Nephron (organoid): Measurements from ENCODE around the gene SLC36A3.
A peak's percentile ranks its signal among the peaks of the same experiment; 100 is the strongest.

Experiments used
- H3K27ac Mint-ChIP-seq, 3 experiments: 2 replicates each; pipeline ENCODE4 v1.8.0; 2020; ENCODE audit warnings: mixed read lengths in 3 of 3, mild to moderate bottlenecking in 2 of 3, moderate library complexity in 1 of 3
- H3K27me3 Mint-ChIP-seq: 2 replicates; pipeline ENCODE4 v1.8.0; 2021; ENCODE audit warnings: low read depth, mild to moderate bottlenecking, moderate library complexity, mixed read lengths
- H3K36me3 Mint-ChIP-seq: 2 replicates; pipeline ENCODE4 v1.8.0; 2020; ENCODE audit warnings: low read depth, mixed read lengths
- H3K4me1 Mint-ChIP-seq: 2 replicates; pipeline ENCODE4 v1.8.0; 2020; ENCODE audit warnings: mixed read lengths
- H3K4me3 Mint-ChIP-seq, 3 experiments: 2 replicates each; pipeline ENCODE4 v1.8.0; 2020; ENCODE audit warnings: mild to moderate bottlenecking in 3 of 3, mixed read lengths in 3 of 3, moderate library complexity in 2 of 3
- H3K9me3 Mint-ChIP-seq: 2 replicates; pipeline ENCODE4 v1.8.0; 2020; ENCODE audit warnings: mixed read lengths
- TF ChIP-seq, protein P1 (sequence below), 3 experiments: fragments of 200-600 bp; sonication (generic); IDR thresholded peaks; one replicate each; pipeline ENCODE4 v1.5.0; 2021; ENCODE audit warnings: antibody characterized with exemption in 3 of 3; ENCODE audit not compliant: unreplicated experiment in 3 of 3

The SLC36A3 gene

GRCh38 chr5:151298063-151298855, 5.3 kb downstream of the SLC36A3 start:
- peaks cover 24% of the 10 kb centered on the region for H3K27me3 Mint-ChIP-seq
- H3K4me3 Mint-ChIP-seq, result no peak overlapping the region
- H3K4me1 Mint-ChIP-seq, result peaks cover 7% of the 10 kb centered on the region
- no peaks in the 10 kb centered on the region for H3K36me3 Mint-ChIP-seq
- no peak overlapping the region for H3K27ac Mint-ChIP-seq
- TF ChIP-seq, protein P1, sequence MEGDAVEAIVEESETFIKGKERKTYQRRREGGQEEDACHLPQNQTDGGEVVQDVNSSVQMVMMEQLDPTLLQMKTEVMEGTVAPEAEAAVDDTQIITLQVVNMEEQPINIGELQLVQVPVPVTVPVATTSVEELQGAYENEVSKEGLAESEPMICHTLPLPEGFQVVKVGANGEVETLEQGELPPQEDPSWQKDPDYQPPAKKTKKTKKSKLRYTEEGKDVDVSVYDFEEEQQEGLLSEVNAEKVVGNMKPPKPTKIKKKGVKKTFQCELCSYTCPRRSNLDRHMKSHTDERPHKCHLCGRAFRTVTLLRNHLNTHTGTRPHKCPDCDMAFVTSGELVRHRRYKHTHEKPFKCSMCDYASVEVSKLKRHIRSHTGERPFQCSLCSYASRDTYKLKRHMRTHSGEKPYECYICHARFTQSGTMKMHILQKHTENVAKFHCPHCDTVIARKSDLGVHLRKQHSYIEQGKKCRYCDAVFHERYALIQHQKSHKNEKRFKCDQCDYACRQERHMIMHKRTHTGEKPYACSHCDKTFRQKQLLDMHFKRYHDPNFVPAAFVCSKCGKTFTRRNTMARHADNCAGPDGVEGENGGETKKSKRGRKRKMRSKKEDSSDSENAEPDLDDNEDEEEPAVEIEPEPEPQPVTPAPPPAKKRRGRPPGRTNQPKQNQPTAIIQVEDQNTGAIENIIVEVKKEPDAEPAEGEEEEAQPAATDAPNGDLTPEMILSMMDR (IDR thresholded peaks at IDR 0.05; ENCODE audit: unreplicated experiment in 3 of 3), result peak in 2 of 3 experiments; percentile 7 to 11
- no peaks in the 10 kb centered on the region for H3K9me3 Mint-ChIP-seq

GRCh38 chr5:151296974-151297373, 6.6 kb downstream of the SLC36A3 start:
- Mint-ChIP-seq H3K4me3 (no peak overlapping the region), H3K9me3 (no peaks in the 10 kb centered on the region), H3K27me3 (peaks cover 17% of the 10 kb centered on the region), H3K36me3 (no peaks in the 10 kb centered on the region), H3K27ac (no peak overlapping the region), H3K4me1 (peaks cover 7% of the 10 kb centered on the region)
- TF ChIP-seq, protein P1 (IDR thresholded peaks at IDR 0.05; ENCODE audit: unreplicated experiment in 3 of 3), result no peak

DNA sequence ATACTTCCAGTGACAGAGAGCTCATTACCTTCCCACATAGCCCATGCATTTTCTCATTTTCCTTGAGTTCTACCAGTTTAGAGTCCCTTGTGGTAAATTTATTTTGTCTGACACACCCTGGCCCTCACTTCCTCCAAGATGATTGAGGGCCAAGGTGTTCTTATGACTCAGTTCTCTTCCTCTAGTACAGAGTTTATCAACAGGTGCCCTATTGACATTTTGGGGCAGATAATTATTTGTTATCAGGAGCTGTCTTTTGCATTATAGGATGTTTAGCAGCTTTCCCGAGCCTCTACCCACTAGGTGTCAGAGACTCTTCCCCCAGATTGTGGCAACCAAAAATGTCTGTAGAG, 7.1 kb downstream of the SLC36A3 start:
- H3K9me3 Mint-ChIP-seq, result peaks cover under 1% of the 10 kb centered on the region
- H3K4me3 Mint-ChIP-seq, result no peak overlapping the region
- TF ChIP-seq, protein P1 (IDR thresholded peaks at IDR 0.05; ENCODE audit: unreplicated experiment in 3 of 3), result no peak
- peaks cover 7% of the 10 kb centered on the region for H3K4me1 Mint-ChIP-seq
- no peak overlapping the region for H3K27ac Mint-ChIP-seq
- peaks cover 15% of the 10 kb centered on the region for H3K27me3 Mint-ChIP-seq
- H3K36me3 Mint-ChIP-seq, result no peaks in the 10 kb centered on the region

DNA sequence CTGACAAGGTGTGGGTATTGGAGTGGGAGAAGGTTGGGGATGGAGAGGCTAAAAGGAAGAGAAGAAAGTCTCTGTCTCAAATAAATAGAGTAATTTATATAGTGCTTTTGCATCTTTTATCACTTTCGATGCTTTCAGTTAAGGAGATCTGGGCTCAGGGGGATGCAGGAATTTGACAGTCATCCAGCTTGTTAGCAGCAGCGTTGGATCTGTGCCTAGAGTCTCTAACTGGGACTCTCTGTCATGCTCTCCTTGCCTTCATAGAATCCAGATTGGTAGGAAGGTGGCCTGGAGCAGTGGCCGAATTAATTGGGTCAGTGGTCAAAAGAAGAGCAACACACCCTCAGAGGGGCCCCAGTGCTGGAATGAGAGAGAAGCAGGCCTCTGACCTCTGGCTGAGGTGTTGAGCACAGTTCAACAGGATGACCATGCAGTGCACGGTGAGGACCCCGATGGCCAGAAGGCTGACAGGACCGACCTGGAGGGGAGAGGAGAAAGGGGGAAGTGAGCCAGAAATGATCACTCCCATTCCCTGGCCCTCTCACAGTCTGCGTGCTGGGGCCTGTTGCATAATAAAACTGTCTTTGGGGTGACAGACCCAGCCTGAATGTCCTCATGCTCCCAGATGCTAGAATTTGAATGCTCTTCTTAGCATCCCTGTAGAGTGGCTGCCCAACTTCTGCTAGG, 7.6 kb downstream of the SLC36A3 start:
- Mint-ChIP-seq H3K36me3 (no peaks in the 10 kb centered on the region), H3K4me1 (peaks cover 7% of the 10 kb centered on the region), H3K9me3 (peaks cover 4% of the 10 kb centered on the region), H3K4me3 (no peak overlapping the region), H3K27ac (peak overlapping the region in 1 of 3 experiments; percentile 26), H3K27me3 (peaks cover 13% of the 10 kb centered on the region)
- TF ChIP-seq, protein P1 (IDR thresholded peaks at IDR 0.05; ENCODE audit: unreplicated experiment in 3 of 3), result no peak

DNA sequence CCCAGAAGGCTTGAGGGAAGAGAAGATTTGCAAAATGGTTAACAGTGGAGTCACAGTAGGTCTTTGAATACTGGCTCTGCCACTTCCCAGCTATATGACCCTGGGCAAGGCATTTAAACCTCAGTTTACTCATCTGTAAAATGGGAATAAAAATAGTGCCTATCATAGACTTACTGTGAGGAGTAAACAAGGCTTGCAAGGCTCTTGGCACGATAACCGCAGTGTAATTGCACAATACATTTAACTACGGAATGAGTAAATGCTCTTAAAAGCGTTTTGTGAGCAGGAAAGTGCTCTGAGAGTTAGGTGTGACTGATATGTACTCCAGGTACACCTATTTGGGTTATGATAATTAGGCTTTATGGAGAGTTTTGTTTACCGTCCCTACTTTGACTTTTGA, 8.4 kb downstream of the SLC36A3 start:
- no peak overlapping the region for H3K27ac Mint-ChIP-seq

More for the DNA sequence above, 8.4 kb downstream of the SLC36A3 start:
- no peak overlapping the region for H3K4me3 Mint-ChIP-seq
- TF ChIP-seq, protein P1 (IDR thresholded peaks at IDR 0.05; ENCODE audit: unreplicated experiment in 3 of 3), result no peak
- peaks cover 4% of the 10 kb centered on the region for H3K9me3 Mint-ChIP-seq
- peaks cover 13% of the 10 kb centered on the region for H3K27me3 Mint-ChIP-seq
- peaks cover 7% of the 10 kb centered on the region for H3K4me1 Mint-ChIP-seq
- no peaks in the 10 kb centered on the region for H3K36me3 Mint-ChIP-seq
